Measurements from ENCODE around the gene AREL1. TPM values are rescaled to one million over a fixed set of nuclear protein-coding genes. Genes with fewer than 3 reads are reported as not detected.

AREL1 gene
- polyA plus RNA-seq, 1 donor = 23.5 TPM

GRCh38 chr14:74698465-74698864 lies 14.4 kb downstream of the AREL1 start:
- DNase-seq = no peak
- no peaks in the 10 kb centered on the region for H3K27me3 ChIP-seq (ENCODE audit: control insufficient read depth, insufficient read depth, low read length)
- H3K27ac ChIP-seq (ENCODE audit: low read length) = no peak overlapping the region
- peaks cover 3% of the 10 kb centered on the region for H3K9me3 ChIP-seq (ENCODE audit: control insufficient read depth, low read depth, low read length)
- WGBS (ENCODE audit: insufficient coverage, low lambda C conversion rate) = 100% methylated on average over 3 of the region's 4 CpGs
- no peak overlapping the region for H3K4me3 ChIP-seq (ENCODE audit: low read length)
- H3K4me1 ChIP-seq (ENCODE audit: control insufficient read depth, insufficient read depth, low read length) = no peaks in the 10 kb centered on the region
- H3K36me3 ChIP-seq (ENCODE audit: control insufficient read depth, insufficient read depth, low read length) = peaks cover 11% of the 10 kb centered on the region

- Histone ChIP-seq H3K9me3 (ENCODE audit: control insufficient read depth, low read depth, low read length) (peaks cover 3% of the 10 kb centered on the region), H3K4me3 (ENCODE audit: low read length) (no peak overlapping the region), H3K36me3 (ENCODE audit: control insufficient read depth, insufficient read depth, low read length) (peaks cover 11% of the 10 kb centered on the region), H3K27ac (ENCODE audit: low read length) (no peak overlapping the region), H3K4me1 (ENCODE audit: control insufficient read depth, insufficient read depth, low read length) (no peaks in the 10 kb centered on the region), H3K27me3 (ENCODE audit: control insufficient read depth, insufficient read depth, low read length) (no peaks in the 10 kb centered on the region)
- WGBS (ENCODE audit: insufficient coverage, low lambda C conversion rate) = 100% methylated on average over 1 of the region's 2 CpGs
- no peak for DNase-seq
Observed at GRCh38 chr14:74697976-74698375, 14.9 kb downstream of the AREL1 start.

DNA sequence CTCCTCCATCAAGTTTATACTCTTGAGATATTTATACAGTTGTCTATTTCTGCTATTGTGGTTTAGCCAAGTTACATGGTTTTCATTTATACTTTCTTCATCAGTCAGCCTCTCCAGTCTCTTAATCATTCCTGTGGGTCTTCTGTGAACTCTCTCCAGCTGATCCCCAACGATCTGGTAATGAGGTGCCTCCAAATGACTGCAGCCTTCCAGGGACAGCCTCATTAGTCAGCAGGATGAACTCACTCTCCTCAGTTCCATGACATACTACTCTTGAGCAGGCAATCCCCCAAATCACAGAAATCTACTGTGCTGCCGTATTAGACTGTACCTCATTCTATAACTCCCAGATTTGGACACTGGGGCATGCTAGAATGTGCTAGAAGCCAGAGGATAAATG lies 15.3 kb downstream of the AREL1 start:
- Histone ChIP-seq H3K9me3 (ENCODE audit: control insufficient read depth, low read depth, low read length) (peaks cover 3% of the 10 kb centered on the region), H3K27me3 (ENCODE audit: control insufficient read depth, insufficient read depth, low read length) (no peaks in the 10 kb centered on the region), H3K27ac (ENCODE audit: low read length) (no peak overlapping the region), H3K36me3 (ENCODE audit: control insufficient read depth, insufficient read depth, low read length) (peaks cover 11% of the 10 kb centered on the region), H3K4me1 (ENCODE audit: control insufficient read depth, insufficient read depth, low read length) (no peaks in the 10 kb centered on the region), H3K4me3 (ENCODE audit: low read length) (no peak overlapping the region)
- no peak for DNase-seq
- no CpG with 5 or more reads among the region's 2 CpGs for WGBS (ENCODE audit: insufficient coverage, low lambda C conversion rate)

DNA sequence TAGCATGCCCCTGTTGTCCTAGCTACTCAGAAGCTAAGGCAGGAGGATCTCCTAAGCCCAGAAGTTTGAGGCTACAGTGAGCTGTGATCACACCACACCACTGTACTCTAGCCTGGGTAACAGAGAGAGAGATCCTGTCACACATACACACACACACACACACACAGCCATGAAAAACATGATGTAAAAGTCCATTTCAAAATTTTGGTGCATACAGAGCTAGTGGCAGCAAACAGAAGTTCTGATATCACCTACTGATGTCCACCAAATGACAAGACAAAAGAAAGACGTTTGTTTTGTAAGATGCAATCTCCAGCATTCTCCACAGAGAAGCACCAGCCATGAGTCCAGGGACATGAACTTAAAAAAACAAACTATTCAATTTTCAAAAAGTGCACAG lies 15.9 kb downstream of the AREL1 start:
- H3K4me1 ChIP-seq (ENCODE audit: control insufficient read depth, insufficient read depth, low read length) = no peaks in the 10 kb centered on the region
- H3K27me3 ChIP-seq (ENCODE audit: control insufficient read depth, insufficient read depth, low read length) = no peaks in the 10 kb centered on the region
- H3K4me3 ChIP-seq (ENCODE audit: low read length) = no peak overlapping the region
- no CpG with 5 or more reads among the region's 1 CpG for WGBS (ENCODE audit: insufficient coverage, low lambda C conversion rate)
- H3K36me3 ChIP-seq (ENCODE audit: control insufficient read depth, insufficient read depth, low read length) = peaks cover 11% of the 10 kb centered on the region
- no peaks in the 10 kb centered on the region for H3K9me3 ChIP-seq (ENCODE audit: control insufficient read depth, low read depth, low read length)
- no peak for DNase-seq
- no peak overlapping the region for H3K27ac ChIP-seq (ENCODE audit: low read length)

DNA sequence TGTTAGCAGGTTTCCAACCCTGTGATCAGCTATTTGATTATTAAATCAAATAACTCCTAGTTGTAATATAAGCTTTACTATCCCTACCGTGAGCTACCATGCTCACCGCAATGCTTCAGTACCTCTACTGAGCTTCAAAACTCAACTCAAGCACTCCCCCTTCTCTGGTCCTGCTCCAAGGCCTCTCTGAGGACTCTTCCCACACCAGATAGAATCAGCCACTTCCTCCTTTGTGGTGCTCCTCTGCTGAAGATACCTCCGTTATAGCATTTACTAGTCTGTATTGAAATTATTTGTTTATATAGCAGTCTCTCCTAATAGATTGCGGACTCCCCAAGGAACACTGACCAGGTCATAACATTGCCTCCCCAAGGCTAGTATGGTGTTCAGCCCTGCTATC lies 17.5 kb downstream of the AREL1 start:
- no CpG with 5 or more reads among the region's 4 CpGs for WGBS (ENCODE audit: insufficient coverage, low lambda C conversion rate)
- H3K27ac ChIP-seq (ENCODE audit: low read length) = no peak overlapping the region

GRCh38 chr14:74693191-74693590 lies 19.7 kb downstream of the AREL1 start:
- H3K4me1 ChIP-seq (ENCODE audit: control insufficient read depth, insufficient read depth, low read length) = no peaks in the 10 kb centered on the region
- H3K4me3 ChIP-seq (ENCODE audit: low read length) = no peak overlapping the region
- no peaks in the 10 kb centered on the region for H3K27me3 ChIP-seq (ENCODE audit: control insufficient read depth, insufficient read depth, low read length)
- H3K27ac ChIP-seq (ENCODE audit: low read length) = no peak overlapping the region
- no peaks in the 10 kb centered on the region for H3K9me3 ChIP-seq (ENCODE audit: control insufficient read depth, low read depth, low read length)
- 84% methylated on average over 2 of the region's 3 CpGs for WGBS (ENCODE audit: insufficient coverage, low lambda C conversion rate)
- DNase-seq = no peak
- peaks cover 18% of the 10 kb centered on the region for H3K36me3 ChIP-seq (ENCODE audit: control insufficient read depth, insufficient read depth, low read length)

More for the DNA sequence above, 17.5 kb downstream of the AREL1 start:
- no peaks in the 10 kb centered on the region for H3K4me1 ChIP-seq (ENCODE audit: control insufficient read depth, insufficient read depth, low read length)
- no peaks in the 10 kb centered on the region for H3K27me3 ChIP-seq (ENCODE audit: control insufficient read depth, insufficient read depth, low read length)
- peaks cover 15% of the 10 kb centered on the region for H3K36me3 ChIP-seq (ENCODE audit: control insufficient read depth, insufficient read depth, low read length)
- H3K9me3 ChIP-seq (ENCODE audit: control insufficient read depth, low read depth, low read length) = no peaks in the 10 kb centered on the region
- H3K4me3 ChIP-seq (ENCODE audit: low read length) = no peak overlapping the region
- DNase-seq = no peak

DNA sequence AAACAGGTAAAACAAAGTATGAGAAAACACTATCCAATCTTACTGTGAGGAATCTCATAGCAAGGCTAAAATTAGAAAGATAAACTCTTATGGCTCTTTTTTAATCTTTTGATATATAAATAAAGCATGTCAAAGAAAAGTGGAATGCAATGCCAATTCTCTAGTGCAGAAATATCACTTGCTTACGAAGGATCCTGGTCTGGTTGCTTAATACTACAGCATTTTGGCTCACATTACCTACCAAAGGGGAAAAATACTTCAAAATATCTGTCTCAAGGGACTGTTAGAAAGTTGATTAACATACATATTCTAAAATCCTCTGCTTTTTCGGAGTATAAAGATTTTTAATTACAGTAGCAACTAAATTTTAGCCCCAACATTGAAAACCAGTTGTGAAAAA lies 21.4 kb downstream of the AREL1 start:
- WGBS (ENCODE audit: insufficient coverage, low lambda C conversion rate) = no CpG with 5 or more reads among the region's 2 CpGs
- H3K27ac ChIP-seq (ENCODE audit: low read length) = no peak overlapping the region

GRCh38 chr14:74685921-74686678 lies 26.8 kb downstream of the AREL1 start:
- peak; percentile 63 to 84 for DNase-seq
- H3K4me1 ChIP-seq (ENCODE audit: control insufficient read depth, insufficient read depth, low read length) = peaks cover 12% of the 10 kb centered on the region
- no peaks in the 10 kb centered on the region for H3K9me3 ChIP-seq (ENCODE audit: control insufficient read depth, low read depth, low read length)
- H3K27me3 ChIP-seq (ENCODE audit: control insufficient read depth, insufficient read depth, low read length) = no peaks in the 10 kb centered on the region
- peaks cover 44% of the 10 kb centered on the region for H3K36me3 ChIP-seq (ENCODE audit: control insufficient read depth, insufficient read depth, low read length)
- WGBS (ENCODE audit: insufficient coverage, low lambda C conversion rate) = no CpG with 5 or more reads among the region's 3 CpGs
- no peak overlapping the region for H3K4me3 ChIP-seq (ENCODE audit: low read length)
- H3K27ac ChIP-seq (ENCODE audit: low read length) = no peak overlapping the region

More for the DNA sequence above, 21.4 kb downstream of the AREL1 start:
- Histone ChIP-seq H3K4me1 (ENCODE audit: control insufficient read depth, insufficient read depth, low read length) (peaks cover 3% of the 10 kb centered on the region), H3K4me3 (ENCODE audit: low read length) (no peak overlapping the region), H3K36me3 (ENCODE audit: control insufficient read depth, insufficient read depth, low read length) (peaks cover 15% of the 10 kb centered on the region), H3K27me3 (ENCODE audit: control insufficient read depth, insufficient read depth, low read length) (no peaks in the 10 kb centered on the region), H3K9me3 (ENCODE audit: control insufficient read depth, low read depth, low read length) (no peaks in the 10 kb centered on the region)
- DNase-seq = no peak

- Histone ChIP-seq H3K9me3 (ENCODE audit: control insufficient read depth, low read depth, low read length) (no peaks in the 10 kb centered on the region), H3K36me3 (ENCODE audit: control insufficient read depth, insufficient read depth, low read length) (peaks cover 40% of the 10 kb centered on the region), H3K4me3 (ENCODE audit: low read length) (no peak overlapping the region), H3K27ac (ENCODE audit: low read length) (no peak overlapping the region), H3K4me1 (ENCODE audit: control insufficient read depth, insufficient read depth, low read length) (peaks cover 12% of the 10 kb centered on the region), H3K27me3 (ENCODE audit: control insufficient read depth, insufficient read depth, low read length) (no peaks in the 10 kb centered on the region)
- WGBS (ENCODE audit: insufficient coverage, low lambda C conversion rate) = no CpG with 5 or more reads among the region's 2 CpGs
- DNase-seq = no peak
Observed at GRCh38 chr14:74685056-74685455, 27.8 kb downstream of the AREL1 start.

DNA sequence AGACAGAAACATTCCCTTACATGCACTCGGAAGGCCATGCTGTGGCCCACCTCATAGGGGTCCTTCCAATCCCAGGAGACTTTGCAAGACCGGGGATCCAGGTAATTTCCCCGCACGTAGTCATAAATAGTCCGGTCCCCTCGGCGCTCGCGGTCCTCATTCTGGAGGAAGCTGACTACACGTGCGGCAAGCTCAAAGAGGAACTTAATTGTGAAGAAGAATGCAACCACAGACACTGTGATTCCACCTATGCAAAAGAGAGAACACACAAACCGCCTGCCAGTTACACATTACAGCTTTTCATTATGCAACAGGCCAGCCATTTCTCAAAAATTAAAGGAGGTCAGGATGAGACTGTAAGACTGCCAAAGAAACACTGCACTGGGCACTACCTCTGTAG lies 28.4 kb downstream of the AREL1 start:
- no peaks in the 10 kb centered on the region for H3K27me3 ChIP-seq (ENCODE audit: control insufficient read depth, insufficient read depth, low read length)
- peaks cover 35% of the 10 kb centered on the region for H3K36me3 ChIP-seq (ENCODE audit: control insufficient read depth, insufficient read depth, low read length)
- peaks cover 12% of the 10 kb centered on the region for H3K4me1 ChIP-seq (ENCODE audit: control insufficient read depth, insufficient read depth, low read length)
- H3K9me3 ChIP-seq (ENCODE audit: control insufficient read depth, low read depth, low read length) = no peaks in the 10 kb centered on the region
- H3K27ac ChIP-seq (ENCODE audit: low read length) = no peak overlapping the region
- DNase-seq = no peak
- 80% methylated on average over 1 of the region's 12 CpGs for WGBS (ENCODE audit: insufficient coverage, low lambda C conversion rate)
- no peak overlapping the region for H3K4me3 ChIP-seq (ENCODE audit: low read length)

DNA sequence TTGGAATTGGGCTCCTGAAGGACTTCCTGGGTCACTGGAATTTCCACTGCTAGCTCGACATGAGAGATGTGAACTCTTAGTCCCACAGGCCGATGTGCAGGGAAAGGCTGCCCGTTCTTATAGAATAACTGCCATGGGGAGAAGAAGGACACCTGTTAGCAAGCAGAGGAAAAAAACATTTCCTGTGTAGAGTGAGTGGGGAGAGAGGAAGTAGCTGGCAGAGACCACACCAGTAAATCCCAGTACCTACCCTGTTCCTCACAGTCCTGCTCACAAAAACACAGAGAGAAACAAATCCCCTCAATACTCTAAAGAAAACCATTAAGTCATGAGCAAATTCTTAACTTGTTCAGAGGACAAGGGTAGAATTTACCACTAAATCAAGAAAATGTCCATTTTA lies 29.5 kb downstream of the AREL1 start:
- no peak overlapping the region for H3K4me3 ChIP-seq (ENCODE audit: low read length)
- no peaks in the 10 kb centered on the region for H3K27me3 ChIP-seq (ENCODE audit: control insufficient read depth, insufficient read depth, low read length)
- H3K4me1 ChIP-seq (ENCODE audit: control insufficient read depth, insufficient read depth, low read length) = peaks cover 12% of the 10 kb centered on the region
- no peaks in the 10 kb centered on the region for H3K9me3 ChIP-seq (ENCODE audit: control insufficient read depth, low read depth, low read length)
- no peak for DNase-seq
- peaks cover 39% of the 10 kb centered on the region for H3K36me3 ChIP-seq (ENCODE audit: control insufficient read depth, insufficient read depth, low read length)
- no peak overlapping the region for H3K27ac ChIP-seq (ENCODE audit: low read length)
- no CpG with 5 or more reads among the region's 3 CpGs for WGBS (ENCODE audit: insufficient coverage, low lambda C conversion rate)

All from large intestine (tissue), 3 donors.